Medulla oblongata (tissue), 1 donor: ENCODE measurements around the gene TGM3.
"Not testable (repeated sequence)": the region's sequence is repeated elsewhere in the genome, so short reads cannot be mapped to it uniquely, and the experiment has no call there.

Experiments used
- DNase-seq: peaks from one replicate; pipeline ENCODE4 v3.0.0-alpha.2; 2015; ENCODE audit errors: extremely low spot score

The TGM3 gene

GRCh38 chr20:2295886-2296515, at the start of gene TGM3:
TSS of gene TGM3 (plus strand) at chr20:2296001. CDS start at chr20:2296064, 63 bp downstream.
- peak; percentile 15 for DNase-seq

- DNase-seq: no peak
These were observed 49.7 kb upstream of the TGM3 start for GRCh38 chr20:2246069-2246491.

GRCh38 chr20:2248837-2249236, 47.0 kb upstream of the TGM3 start:
- no peak for DNase-seq

- no peak for DNase-seq
These were observed 45.9 kb upstream of the TGM3 start for GRCh38 chr20:2249935-2250334.

- DNase-seq: no peak
These were observed 43.3 kb upstream of the TGM3 start for GRCh38 chr20:2252419-2252997.

- no peak for DNase-seq
These were observed 42.5 kb upstream of the TGM3 start for GRCh38 chr20:2253256-2253655.

GRCh38 chr20:2254333-2254732, 41.5 kb upstream of the TGM3 start:
- no peak for DNase-seq

- no peak for DNase-seq
These were observed 39.8 kb upstream of the TGM3 start for GRCh38 chr20:2255926-2256531.

- DNase-seq: no peak
These were observed 36.1 kb upstream of the TGM3 start for GRCh38 chr20:2259731-2260130.

GRCh38 chr20:2260250-2260649, 35.6 kb upstream of the TGM3 start:
- no peak for DNase-seq

GRCh38 chr20:2261046-2261485, 34.7 kb upstream of the TGM3 start:
- no peak for DNase-seq

GRCh38 chr20:2261629-2262028, 34.2 kb upstream of the TGM3 start:
- DNase-seq: no peak

GRCh38 chr20:2264118-2264517, 31.7 kb upstream of the TGM3 start:
- DNase-seq: no peak

- not testable (repeated sequence) for DNase-seq
These were observed 31.0 kb upstream of the TGM3 start for GRCh38 chr20:2264621-2265374.

- DNase-seq: no peak
These were observed 22.0 kb upstream of the TGM3 start for GRCh38 chr20:2273634-2274302.

GRCh38 chr20:2276015-2276414, 19.8 kb upstream of the TGM3 start:
- DNase-seq: no peak

GRCh38 chr20:2279253-2279779, 16.5 kb upstream of the TGM3 start:
- DNase-seq: no peak

- DNase-seq: peak; percentile 39
These were observed 15.7 kb upstream of the TGM3 start for GRCh38 chr20:2280082-2280481.

GRCh38 chr20:2281563-2281962, 14.2 kb upstream of the TGM3 start:
- DNase-seq: no peak

GRCh38 chr20:2282181-2282580, 13.6 kb upstream of the TGM3 start:
- no peak for DNase-seq

- no peak for DNase-seq
These were observed 11.9 kb upstream of the TGM3 start for GRCh38 chr20:2283706-2284423.
